CMK (cell line): ENCODE results near the gene SEMA3D.

Source experiments
- DNase-seq: peaks from one replicate; pipeline ENCODE4 v3.0.0-alpha.2; 2010; ENCODE audit warnings: low read depth

The SEMA3D gene

GRCh38 chr7:84985073-84985784, 201.6 kb downstream of the SEMA3D start:
- no peak for DNase-seq

DNA sequence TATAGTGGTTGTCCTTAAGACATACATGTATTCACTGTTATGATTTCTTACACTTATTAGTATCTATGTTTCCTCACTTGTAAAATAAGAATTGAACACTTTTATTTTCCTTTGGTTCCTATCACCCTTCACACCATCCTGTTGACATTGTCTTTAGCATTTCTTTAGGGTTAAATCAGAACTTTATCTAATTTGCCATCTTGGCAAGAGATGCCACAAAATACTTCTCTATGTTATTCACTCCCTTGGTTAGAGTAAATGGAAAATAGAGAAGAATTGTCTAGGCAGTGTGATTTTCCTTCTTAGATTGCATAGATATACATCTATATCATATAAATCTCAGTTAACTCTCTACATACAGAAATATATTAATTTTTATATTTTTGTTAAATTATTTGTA, 204.7 kb downstream of the SEMA3D start:
- no peak for DNase-seq

DNA sequence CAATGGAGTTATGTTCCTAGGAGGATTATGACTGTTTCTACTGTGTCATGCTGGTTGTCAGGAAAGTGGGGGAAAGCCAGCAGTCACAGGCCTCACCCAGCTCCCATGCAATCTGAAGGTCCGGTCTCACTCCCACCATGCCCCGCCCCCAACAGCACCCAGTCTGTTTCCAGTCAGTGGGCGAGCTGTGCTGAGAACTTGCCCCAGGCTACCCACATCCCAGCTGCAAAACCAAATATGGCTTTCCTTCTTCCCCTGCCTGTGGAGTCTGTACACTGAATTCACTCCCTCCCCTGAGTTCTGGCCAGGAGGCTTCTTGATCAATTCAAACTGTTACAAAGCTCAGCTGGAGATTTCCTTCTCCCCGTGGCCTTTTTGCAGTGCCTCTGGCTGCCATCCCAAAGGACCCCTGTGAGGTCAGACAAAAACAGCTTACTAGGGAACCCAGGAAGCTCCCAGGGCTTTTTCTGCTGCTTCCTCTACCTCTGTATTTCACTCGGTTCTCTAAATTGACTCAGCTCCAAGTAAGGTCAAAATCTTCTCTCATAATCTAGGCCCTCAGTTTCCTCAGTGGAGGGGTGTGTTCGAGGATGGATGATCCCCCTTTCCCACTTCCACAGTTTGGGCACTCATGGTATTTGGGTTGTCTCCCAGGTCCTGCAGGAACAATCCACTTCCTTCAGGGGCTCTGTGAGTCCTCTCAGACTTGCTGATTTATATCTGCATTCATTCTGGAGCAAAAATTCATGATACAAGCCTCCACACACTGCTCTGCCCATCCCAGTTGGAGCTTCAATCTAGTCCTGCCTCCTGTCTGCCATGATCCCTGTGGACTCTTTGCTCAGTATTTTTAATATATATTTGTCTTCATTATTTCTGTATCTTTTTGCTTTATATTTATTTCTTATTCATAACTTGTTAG, 205.5 kb downstream of the SEMA3D start:
- no peak for DNase-seq

DNA sequence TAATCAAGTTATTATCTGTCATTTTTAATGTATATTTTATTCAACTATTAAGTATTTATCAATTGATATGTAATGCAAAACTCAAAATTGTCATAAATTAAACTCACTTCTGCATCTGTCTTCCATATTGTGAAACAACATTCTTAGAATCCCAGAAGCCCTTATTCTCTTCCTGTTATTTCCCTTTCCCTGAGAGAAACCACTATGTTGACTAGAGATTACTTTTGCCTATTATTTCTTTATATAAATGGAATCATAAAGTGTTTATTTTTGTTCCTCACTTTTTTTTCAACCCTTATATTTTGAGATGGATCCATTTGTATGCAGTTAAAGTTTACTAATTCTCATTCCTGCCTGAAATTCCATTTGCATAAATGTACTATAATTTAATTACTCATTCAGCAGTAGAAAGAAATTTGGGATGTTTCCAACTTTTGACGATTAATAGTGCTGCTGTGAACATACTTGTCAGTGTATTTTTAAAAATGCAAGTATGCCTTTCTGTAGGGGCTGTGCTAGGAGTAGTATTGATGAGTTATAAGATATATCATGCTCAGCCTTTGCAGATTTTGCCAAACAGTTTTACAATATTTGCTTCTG, 211.2 kb downstream of the SEMA3D start:
- DNase-seq: no peak

DNA sequence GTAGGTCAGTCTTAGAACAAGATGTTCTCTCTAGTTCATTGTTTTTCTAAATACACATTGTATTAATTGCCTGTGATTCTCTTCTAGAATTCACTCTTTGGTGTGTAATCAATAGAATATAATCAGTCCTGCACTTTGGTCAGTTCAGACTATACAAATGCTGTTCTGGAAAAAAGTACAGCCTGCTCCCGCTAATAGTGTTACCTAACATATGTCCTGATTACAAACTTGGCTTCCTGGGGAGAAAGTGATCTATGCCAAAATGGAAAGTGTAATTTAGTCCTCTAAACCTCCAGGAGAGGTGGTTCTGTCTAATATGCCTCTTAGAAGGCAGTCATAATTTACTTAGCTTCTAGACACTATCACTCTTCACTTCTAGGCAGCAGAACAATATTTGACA, 215.5 kb downstream of the SEMA3D start:
- no peak for DNase-seq

- DNase-seq: no peak
These were observed 216.2 kb downstream of the SEMA3D start for GRCh38 chr7:84970670-84971069.

DNA sequence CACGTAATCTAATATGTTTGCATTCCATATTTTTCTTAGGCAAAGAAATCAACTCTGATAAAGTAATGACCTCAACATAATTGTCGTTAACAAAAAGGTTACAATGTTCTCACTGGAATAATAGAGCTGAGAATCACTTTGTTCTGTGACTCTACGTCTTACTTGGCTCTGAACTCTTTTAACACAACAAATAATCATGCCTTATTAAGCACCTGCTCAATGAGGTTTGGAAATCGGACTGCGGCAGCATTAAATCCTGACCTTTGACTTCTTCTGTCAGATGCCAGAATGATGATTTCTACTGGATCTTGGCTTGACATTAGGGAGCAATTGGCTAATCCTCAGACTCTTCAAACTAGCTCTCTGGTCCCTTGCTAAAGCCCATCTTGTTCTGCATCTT, 233.6 kb downstream of the SEMA3D start:
- no peak for DNase-seq

GRCh38 chr7:84950836-84951235, 236.0 kb downstream of the SEMA3D start:
- DNase-seq: no peak

GRCh38 chr7:84949501-84949900, 237.4 kb downstream of the SEMA3D start:
- no peak for DNase-seq

DNA sequence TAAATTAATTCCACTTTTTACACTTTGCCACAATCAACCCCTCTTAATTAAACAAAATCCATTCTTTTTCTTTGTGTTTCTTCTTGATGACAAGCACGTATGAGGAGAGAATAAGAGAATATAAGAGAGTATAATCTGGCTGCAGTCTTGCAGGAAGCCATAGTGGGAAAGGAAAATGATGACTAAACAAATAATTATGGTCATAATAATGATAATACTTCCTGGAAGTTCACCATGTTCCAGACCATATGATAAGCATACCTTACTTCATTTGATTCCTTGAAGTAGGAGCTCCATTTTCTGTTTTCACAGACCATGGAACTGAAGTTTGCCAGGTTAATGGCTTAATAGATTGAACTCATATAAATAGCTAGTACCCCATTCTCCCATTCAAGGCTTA, 237.8 kb downstream of the SEMA3D start:
- DNase-seq: no peak

- DNase-seq: no peak
These were observed 238.2 kb downstream of the SEMA3D start for GRCh38 chr7:84948634-84949033.

GRCh38 chr7:84946549-84946948, 240.3 kb downstream of the SEMA3D start:
- DNase-seq: no peak
